ENCODE data around the gene TNIK. TPM values are rescaled to one million over a fixed set of nuclear protein-coding genes. Genes with fewer than 3 reads are reported as not detected.

TNIK gene
- total RNA-seq, 1 experiment from 2014 or later = 0.69 TPM

GRCh38 chr3:171373711-171374110 lies 86.5 kb downstream of the TNIK start:
- BruUV-seq (replicated peaks) = no TSS peak
- H3K27me3 ChIP-seq (replicated peaks; ENCODE audit: insufficient read depth, low read depth, low read length, poor library complexity) = no peaks in the 10 kb centered on the region
- no peak overlapping the region for H3K4me3 ChIP-seq (ENCODE audit: low read depth, low read length, poor library complexity, severe bottlenecking)
- no peaks in the 10 kb centered on the region for H3K9me3 ChIP-seq (ENCODE audit: low read depth, low read length, poor library complexity, severe bottlenecking)
- TF ChIP-seq EZH2 (IDR thresholded peaks at IDR 0.05; ENCODE audit: borderline replicate concordance, low read depth, low read length, poor library complexity, severe bottlenecking) (no peak), CTCF (conservative IDR thresholded peaks at IDR 0.05; ENCODE audit: low read depth, low read length) (no peak)
- H3K36me3 ChIP-seq (ENCODE audit: insufficient read depth, low read length, poor library complexity, severe bottlenecking) = no peaks in the 10 kb centered on the region
- no peak overlapping the region for H3K27ac ChIP-seq (ENCODE audit: low read depth, low read length, poor library complexity, severe bottlenecking)
- no peaks in the 10 kb centered on the region for H3K4me1 ChIP-seq (ENCODE audit: insufficient read depth, low read length, poor library complexity, severe bottlenecking)
- DNase-seq (ENCODE audit: low spot score) = no peak
- CTCF ChIA-PET = no interaction called here
- intact Hi-C loops (cut with micrococcal nuclease; ENCODE audit: unreplicated experiment) = no loop called here
- POLR2A ChIA-PET (ENCODE audit: low non-redundant PET) = no interaction called here

GRCh38 chr3:171372694-171373093 lies 87.5 kb downstream of the TNIK start:
- Histone ChIP-seq H3K9me3 (ENCODE audit: low read depth, low read length, poor library complexity, severe bottlenecking) (no peaks in the 10 kb centered on the region), H3K4me3 (ENCODE audit: low read depth, low read length, poor library complexity, severe bottlenecking) (no peak overlapping the region), H3K27ac (ENCODE audit: low read depth, low read length, poor library complexity, severe bottlenecking) (no peak overlapping the region), H3K4me1 (ENCODE audit: insufficient read depth, low read length, poor library complexity, severe bottlenecking) (no peaks in the 10 kb centered on the region), H3K27me3 (replicated peaks; ENCODE audit: insufficient read depth, low read depth, low read length, poor library complexity) (no peaks in the 10 kb centered on the region), H3K36me3 (ENCODE audit: insufficient read depth, low read length, poor library complexity, severe bottlenecking) (no peaks in the 10 kb centered on the region)
- intact Hi-C loops (cut with micrococcal nuclease; ENCODE audit: unreplicated experiment) = no loop called here
- POLR2A ChIA-PET (ENCODE audit: low non-redundant PET) = no interaction called here
- BruUV-seq (replicated peaks) = no TSS peak
- no peak for TF ChIP-seq CTCF (conservative IDR thresholded peaks at IDR 0.05; ENCODE audit: low read depth, low read length)
- TF ChIP-seq EZH2 (IDR thresholded peaks at IDR 0.05; ENCODE audit: borderline replicate concordance, low read depth, low read length, poor library complexity, severe bottlenecking) = no peak
- no peak for DNase-seq (ENCODE audit: low spot score)
- CTCF ChIA-PET = no interaction called here

GRCh38 chr3:171371354-171371753 lies 88.9 kb downstream of the TNIK start:
- Histone ChIP-seq H3K4me1 (ENCODE audit: insufficient read depth, low read length, poor library complexity, severe bottlenecking) (no peaks in the 10 kb centered on the region), H3K9me3 (ENCODE audit: low read depth, low read length, poor library complexity, severe bottlenecking) (no peaks in the 10 kb centered on the region), H3K36me3 (ENCODE audit: insufficient read depth, low read length, poor library complexity, severe bottlenecking) (no peaks in the 10 kb centered on the region), H3K27me3 (replicated peaks; ENCODE audit: insufficient read depth, low read depth, low read length, poor library complexity) (no peaks in the 10 kb centered on the region), H3K27ac (ENCODE audit: low read depth, low read length, poor library complexity, severe bottlenecking) (no peak overlapping the region), H3K4me3 (ENCODE audit: low read depth, low read length, poor library complexity, severe bottlenecking) (no peak overlapping the region)
- DNase-seq (ENCODE audit: low spot score) = no peak
- ChIA-PET POLR2A (ENCODE audit: low non-redundant PET) (no interaction called here), CTCF (interaction anchor here (0.6 kb wide), 2 partner anchors 27 to 90 kb away, joined by 3 to 4 read pairs; no protein-coding TSS in a partner anchor)
- intact Hi-C loops (cut with micrococcal nuclease; ENCODE audit: unreplicated experiment) = no loop called here
- TF ChIP-seq CTCF (conservative IDR thresholded peaks at IDR 0.05; ENCODE audit: low read depth, low read length) = no peak
- TF ChIP-seq EZH2 (IDR thresholded peaks at IDR 0.05; ENCODE audit: borderline replicate concordance, low read depth, low read length, poor library complexity, severe bottlenecking) = no peak
- no TSS peak for BruUV-seq (replicated peaks)

Measured in A673 (cell line).